Activated naive CD8-positive, alpha-beta T cell treated with anti-CD3 and anti-CD28 coated beads, Interleukin-2, amount 50 U/mL, for 24 hours (primary cell): ENCODE data around the gene APMAP.

Experiments
- ATAC-seq: fragments of 150-1000 bp; cut with Tn5 transposase; one replicate; pipeline ENCODE4 v1.10.0; 2021
- DNase-seq: peaks from one replicate; pipeline ENCODE4 v3.0.0; 2021
- H3K27ac Mint-ChIP-seq: one replicate; pipeline ENCODE4 v1.8.0; 2021; ENCODE audit warnings: mild to moderate bottlenecking, mixed read lengths
- H3K27me3 Mint-ChIP-seq: one replicate; pipeline ENCODE4 v1.8.0; 2021; ENCODE audit warnings: mixed read lengths
- H3K36me3 Mint-ChIP-seq: one replicate; pipeline ENCODE4 v1.8.0; 2021; ENCODE audit warnings: low read depth, mixed read lengths
- H3K4me1 Mint-ChIP-seq: one replicate; pipeline ENCODE4 v1.8.0; 2021; ENCODE audit warnings: mixed read lengths
- H3K4me3 Mint-ChIP-seq: one replicate; pipeline ENCODE4 v1.8.0; 2021; ENCODE audit warnings: mild to moderate bottlenecking, moderate library complexity, mixed read lengths
- H3K9me3 Mint-ChIP-seq: one replicate; pipeline ENCODE4 v1.8.0; 2021; ENCODE audit warnings: mixed read lengths

APMAP gene

DNA sequence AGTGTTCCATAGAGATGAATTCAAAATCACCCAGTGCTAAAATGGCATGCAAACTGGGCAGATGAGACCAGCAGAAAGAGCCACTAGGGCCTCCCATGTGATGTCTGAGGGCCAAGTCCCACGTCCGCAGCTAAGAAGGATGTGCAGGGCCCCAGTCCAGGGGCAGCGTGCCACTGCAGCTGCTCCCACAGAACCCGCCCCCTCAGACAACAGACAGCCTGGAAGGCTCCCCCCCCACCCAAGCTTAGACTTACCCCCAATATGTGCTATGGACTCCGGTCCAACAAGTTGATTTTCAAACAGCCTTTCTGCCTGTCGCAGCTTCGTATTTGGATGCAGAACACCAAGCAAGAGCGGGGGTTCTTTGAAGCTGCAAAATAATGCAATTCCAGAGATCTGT is 14.0 kb downstream of the APMAP start:
- no peaks in the 10 kb centered on the region for H3K27me3 Mint-ChIP-seq

DNA sequence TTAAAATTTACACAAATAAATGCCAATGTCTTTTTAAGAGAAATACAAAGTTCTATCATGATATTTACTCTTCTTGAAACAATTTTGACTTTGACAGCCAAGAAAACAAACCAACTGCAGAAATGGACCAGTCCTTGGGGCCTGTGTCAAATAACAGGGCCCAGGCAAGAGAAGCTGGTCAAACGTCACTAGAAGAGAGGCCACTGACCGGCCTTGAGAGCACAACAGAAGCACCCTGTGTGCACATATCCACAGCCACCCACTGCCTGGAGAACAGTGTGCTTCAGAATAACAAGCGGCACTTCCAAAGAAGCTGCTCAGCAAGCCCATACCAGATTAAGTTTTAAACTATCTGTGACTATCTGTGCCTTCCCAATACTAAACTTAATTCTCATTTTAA is 14.8 kb downstream of the APMAP start:
- DNase-seq, result no peak
- Mint-ChIP-seq H3K27ac (no peak overlapping the region), H3K9me3 (peaks cover 16% of the 10 kb centered on the region), H3K27me3 (no peaks in the 10 kb centered on the region), H3K36me3 (peaks cover 89% of the 10 kb centered on the region), H3K4me3 (no peak overlapping the region), H3K4me1 (peaks cover 19% of the 10 kb centered on the region)
- ATAC-seq, result no peak

More for the DNA sequence above, 14.0 kb downstream of the APMAP start:
- Mint-ChIP-seq H3K4me1 (peaks cover 21% of the 10 kb centered on the region), H3K9me3 (peaks cover 16% of the 10 kb centered on the region), H3K27ac (no peak overlapping the region), H3K36me3 (peaks cover 89% of the 10 kb centered on the region), H3K4me3 (no peak overlapping the region)
- no peak for ATAC-seq
- no peak for DNase-seq

DNA sequence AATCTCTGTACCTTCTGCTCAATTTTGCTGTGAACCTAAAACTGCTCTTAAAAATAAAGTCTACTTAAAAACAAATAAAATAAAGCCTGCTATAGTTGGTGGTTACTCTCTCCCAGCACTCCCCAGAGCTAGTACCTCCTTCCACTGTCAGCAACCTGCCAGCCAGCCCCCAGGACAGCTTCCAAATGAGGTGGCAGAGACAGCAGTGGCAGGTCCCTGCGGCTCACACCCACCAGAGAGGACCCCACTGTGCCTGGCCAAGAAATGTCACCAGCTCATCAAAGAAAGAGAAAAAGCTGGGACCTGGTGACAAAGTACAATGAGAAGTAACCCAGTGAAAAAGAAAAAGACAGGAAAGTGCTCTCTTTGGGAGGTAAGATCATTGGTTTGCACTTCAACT is 15.2 kb downstream of the APMAP start:
- H3K36me3 Mint-ChIP-seq, result peaks cover 88% of the 10 kb centered on the region
- no peak overlapping the region for H3K27ac Mint-ChIP-seq
- no peak overlapping the region for H3K4me3 Mint-ChIP-seq
- H3K27me3 Mint-ChIP-seq, result no peaks in the 10 kb centered on the region
- peaks cover 17% of the 10 kb centered on the region for H3K4me1 Mint-ChIP-seq
- ATAC-seq, result no peak
- peaks cover 16% of the 10 kb centered on the region for H3K9me3 Mint-ChIP-seq
- no peak for DNase-seq

DNA sequence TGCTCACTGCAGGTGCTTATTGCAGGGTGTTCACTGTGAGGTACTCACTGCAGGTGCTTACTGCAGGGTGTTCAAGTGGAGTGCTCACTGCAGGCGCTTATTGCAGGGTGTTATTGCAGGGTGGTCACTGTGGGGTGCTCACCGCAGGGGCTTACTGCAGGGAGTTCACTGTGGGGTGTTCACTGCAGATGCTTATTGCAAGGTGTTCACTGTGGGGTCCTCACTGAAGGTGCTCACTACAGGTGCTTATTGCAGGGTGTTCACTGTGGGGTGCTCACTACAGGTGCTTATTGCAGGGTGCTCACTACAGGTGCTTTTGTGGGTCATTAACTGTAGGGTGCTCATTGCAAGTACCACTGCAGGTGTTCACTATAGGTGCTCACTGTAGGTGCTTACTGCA is 20.2 kb downstream of the APMAP start:
- Mint-ChIP-seq H3K27me3 (no peaks in the 10 kb centered on the region), H3K4me3 (no peak overlapping the region), H3K9me3 (peaks cover 16% of the 10 kb centered on the region), H3K4me1 (peaks cover 2% of the 10 kb centered on the region), H3K36me3 (peaks cover 70% of the 10 kb centered on the region), H3K27ac (no peak overlapping the region)
- DNase-seq, result no peak
- no peak for ATAC-seq

DNA sequence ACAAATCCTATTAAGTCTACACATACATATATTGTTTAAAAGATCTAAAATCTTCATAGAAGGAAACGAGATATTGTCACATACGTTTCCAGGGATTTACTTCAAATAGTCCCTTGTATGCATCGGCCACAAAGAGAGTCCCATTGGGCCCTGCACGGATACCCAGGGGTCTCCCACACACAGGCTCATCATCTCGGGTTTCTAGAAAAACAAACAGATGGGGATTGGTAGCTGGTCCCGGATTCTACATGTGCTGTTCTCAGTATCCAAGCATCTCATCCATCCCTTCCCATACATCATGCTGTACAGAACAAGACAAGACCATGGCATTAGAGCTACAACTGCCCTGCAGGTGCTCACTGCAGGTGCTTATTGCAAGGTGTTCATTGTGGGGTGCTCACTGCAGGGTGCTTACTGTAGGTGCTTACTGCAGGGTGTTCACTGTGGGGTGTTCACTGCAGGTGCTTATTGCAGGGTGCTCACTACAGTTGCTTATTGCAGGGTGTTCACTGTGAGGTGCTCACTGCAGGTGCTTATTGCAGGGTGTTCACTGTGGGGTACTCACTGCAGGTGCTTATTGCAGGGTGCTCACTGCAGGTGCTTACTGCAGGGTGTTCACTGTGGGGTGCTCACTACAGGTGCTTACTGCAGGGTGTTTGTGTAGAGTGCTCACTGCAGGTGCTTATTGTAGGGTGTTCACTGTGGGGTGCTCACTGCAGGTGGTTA is 21.0 kb downstream of the APMAP start:
- Mint-ChIP-seq H3K27ac (no peak overlapping the region), H3K27me3 (no peaks in the 10 kb centered on the region), H3K36me3 (peaks cover 68% of the 10 kb centered on the region), H3K9me3 (peaks cover 12% of the 10 kb centered on the region), H3K4me1 (no peaks in the 10 kb centered on the region), H3K4me3 (no peak overlapping the region)
- DNase-seq (no peak), ATAC-seq (no peak)

DNA sequence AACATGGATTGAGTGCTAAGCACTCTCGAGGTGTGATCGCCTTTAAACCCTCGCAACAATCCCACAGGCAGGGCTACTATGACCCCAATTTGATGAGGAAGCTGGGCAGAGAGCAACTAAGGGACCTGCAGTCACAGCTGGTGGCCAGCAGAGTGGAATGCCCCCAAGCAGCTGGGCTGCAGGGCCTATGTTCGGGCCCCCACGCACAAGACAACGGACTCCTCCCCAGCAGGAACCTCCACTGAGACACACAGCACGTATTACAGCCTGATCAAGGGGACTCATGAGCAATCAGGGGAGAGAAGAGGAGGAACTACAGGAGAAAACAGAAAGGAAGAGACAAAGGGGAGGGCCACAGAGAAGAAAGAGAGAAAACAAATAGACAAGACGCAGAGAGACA is 21.8 kb downstream of the APMAP start:
- H3K4me1 Mint-ChIP-seq, result peaks cover 2% of the 10 kb centered on the region
- ATAC-seq (no peak), DNase-seq (no peak)
- peaks cover 5% of the 10 kb centered on the region for H3K9me3 Mint-ChIP-seq
- no peak overlapping the region for H3K4me3 Mint-ChIP-seq
- H3K36me3 Mint-ChIP-seq, result peaks cover 67% of the 10 kb centered on the region
- H3K27me3 Mint-ChIP-seq, result no peaks in the 10 kb centered on the region
- H3K27ac Mint-ChIP-seq, result no peak overlapping the region

DNA sequence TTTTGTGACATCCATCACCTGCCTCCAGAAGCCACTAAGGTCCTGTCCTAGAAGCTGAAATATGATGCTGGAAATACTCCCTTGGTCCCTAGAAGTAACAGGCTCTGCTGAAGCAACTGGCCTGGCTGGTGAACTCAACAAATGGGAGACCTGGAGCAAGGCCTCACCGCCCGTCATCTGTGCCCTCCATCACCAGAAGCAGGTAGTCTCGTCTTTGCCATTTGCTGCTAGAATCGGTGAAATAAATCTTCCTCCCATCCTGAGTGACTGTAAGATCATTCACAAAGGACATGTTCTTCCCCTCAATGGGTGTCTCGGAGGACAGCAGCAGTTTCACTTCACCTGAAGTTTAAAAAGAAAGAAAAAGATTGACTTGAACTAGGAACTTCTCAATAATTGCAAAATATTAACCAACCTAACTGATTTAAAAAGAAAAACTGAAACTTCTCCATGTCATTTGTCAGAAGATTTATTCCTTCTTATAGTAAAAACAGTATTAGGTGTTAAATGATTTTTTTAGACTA is 22.5 kb downstream of the APMAP start:
- ATAC-seq (no peak), DNase-seq (no peak)
- H3K27ac Mint-ChIP-seq, result no peak overlapping the region
- H3K4me1 Mint-ChIP-seq, result peaks cover 9% of the 10 kb centered on the region
- H3K36me3 Mint-ChIP-seq, result peaks cover 69% of the 10 kb centered on the region
- no peak overlapping the region for H3K4me3 Mint-ChIP-seq
- H3K27me3 Mint-ChIP-seq, result no peaks in the 10 kb centered on the region
- H3K9me3 Mint-ChIP-seq, result no peaks in the 10 kb centered on the region

DNA sequence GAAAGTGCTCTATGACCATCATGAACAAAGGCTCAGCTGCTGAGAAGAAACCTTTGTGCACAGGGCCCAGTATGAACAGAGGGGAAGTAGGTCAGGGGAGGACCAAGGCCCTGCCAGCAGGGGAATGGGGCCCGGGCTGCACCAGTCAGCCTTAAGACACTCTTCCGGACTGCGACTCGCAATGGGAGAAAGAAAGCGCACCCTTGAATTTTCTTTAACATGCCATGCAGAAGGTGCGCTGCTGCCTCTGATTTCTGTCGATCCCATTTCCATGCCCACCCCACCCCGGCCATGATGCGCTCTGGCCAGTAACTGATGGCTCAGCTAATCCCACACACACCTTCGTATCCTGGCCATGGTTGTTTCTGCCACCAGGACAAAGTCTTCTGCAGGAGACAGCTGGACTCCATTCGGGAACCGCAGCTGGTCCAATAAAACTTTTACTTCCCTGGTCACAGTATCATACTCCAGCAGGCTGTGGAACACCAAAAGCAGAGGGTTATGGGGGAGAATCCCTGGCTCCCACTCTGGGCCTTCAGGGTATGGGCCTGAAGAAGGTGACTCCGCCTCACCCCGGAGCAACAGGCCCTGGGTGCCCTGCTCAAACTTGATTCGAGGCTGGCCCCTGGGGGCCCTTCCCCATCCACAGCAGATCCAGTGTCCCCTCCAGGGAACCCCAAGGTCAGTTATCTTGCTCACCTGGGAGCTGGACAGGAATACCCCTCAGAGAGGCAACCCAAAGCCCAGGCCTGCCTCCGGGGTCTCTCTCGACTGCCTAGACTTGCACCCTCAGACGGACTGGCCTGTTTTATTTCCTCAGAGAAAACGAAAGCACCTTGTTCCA is 23.1 kb downstream of the APMAP start:
- Mint-ChIP-seq H3K4me1 (peaks cover 15% of the 10 kb centered on the region), H3K4me3 (no peak overlapping the region), H3K9me3 (no peaks in the 10 kb centered on the region), H3K27me3 (no peaks in the 10 kb centered on the region), H3K27ac (no peak overlapping the region), H3K36me3 (peaks cover 67% of the 10 kb centered on the region)
- DNase-seq, result no peak
- no peak for ATAC-seq

DNA sequence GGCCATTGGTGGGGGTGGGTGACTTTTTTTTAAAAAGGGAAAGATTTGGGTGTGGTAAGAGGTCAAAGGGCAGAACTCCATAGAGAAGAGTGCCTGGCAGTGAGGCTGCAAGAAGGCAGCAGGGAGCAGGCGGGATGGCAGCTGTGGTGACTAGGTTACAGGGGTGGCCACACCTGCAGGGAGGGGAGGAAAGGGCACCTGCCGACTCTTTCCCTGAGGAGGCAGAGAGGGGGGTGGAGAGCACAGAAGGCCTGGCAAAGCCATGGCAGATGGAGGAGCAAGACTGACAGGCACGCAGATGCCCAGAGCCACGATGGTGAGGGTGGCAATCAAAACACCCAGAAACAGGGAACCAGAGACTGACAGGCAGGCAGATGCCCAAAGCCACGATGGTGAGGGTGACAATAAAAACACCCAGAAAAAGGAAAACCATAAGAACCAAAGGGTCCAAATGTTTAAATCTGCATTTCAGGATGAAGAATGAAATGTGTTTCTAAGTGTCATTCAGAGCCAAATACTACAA is 24.2 kb downstream of the APMAP start:
- H3K4me1 Mint-ChIP-seq, result peaks cover 22% of the 10 kb centered on the region
- H3K27me3 Mint-ChIP-seq, result no peaks in the 10 kb centered on the region
- peaks cover 65% of the 10 kb centered on the region for H3K36me3 Mint-ChIP-seq
- H3K9me3 Mint-ChIP-seq, result no peaks in the 10 kb centered on the region
- ATAC-seq (no peak), DNase-seq (no peak)
- H3K4me3 Mint-ChIP-seq, result no peak overlapping the region
- peak overlapping the region; percentile 6 for H3K27ac Mint-ChIP-seq

DNA sequence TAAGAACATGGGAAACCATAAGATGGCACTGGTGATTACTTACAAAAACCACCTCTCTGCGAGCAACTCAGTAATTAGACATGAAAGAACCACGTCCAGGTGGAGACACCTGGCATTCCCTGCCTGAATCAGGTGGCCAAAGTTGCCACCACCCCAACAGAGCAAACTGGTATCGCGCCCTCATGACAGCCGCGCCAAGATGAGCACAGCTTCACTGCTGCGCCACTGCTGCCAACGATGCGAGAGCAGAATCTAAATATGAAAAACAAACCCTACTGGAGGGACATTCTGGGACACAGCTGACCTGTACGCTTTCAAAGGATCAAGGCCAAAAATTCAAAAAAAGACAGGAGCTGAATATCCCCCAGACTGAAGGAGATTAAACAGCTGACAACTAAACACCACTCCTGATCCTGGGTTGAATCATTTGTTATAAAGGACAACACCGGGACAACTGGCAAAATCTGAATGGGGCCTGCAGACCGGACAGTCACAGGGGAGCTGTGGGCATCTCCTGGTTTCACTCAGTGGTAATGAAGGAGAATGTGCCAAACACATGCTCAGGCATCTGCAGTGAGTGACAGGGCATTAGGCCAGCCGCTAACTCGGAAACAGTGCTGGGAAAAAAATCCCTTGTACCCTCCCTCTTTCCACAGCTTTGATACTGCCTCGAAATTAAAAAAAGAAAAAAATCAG is 26.1 kb downstream of the APMAP start:
- DNase-seq, result no peak
- H3K4me3 Mint-ChIP-seq, result no peak overlapping the region
- H3K9me3 Mint-ChIP-seq, result no peaks in the 10 kb centered on the region
- H3K27me3 Mint-ChIP-seq, result no peaks in the 10 kb centered on the region
- peaks cover 33% of the 10 kb centered on the region for H3K4me1 Mint-ChIP-seq
- H3K27ac Mint-ChIP-seq, result no peak overlapping the region
- H3K36me3 Mint-ChIP-seq, result peaks cover 70% of the 10 kb centered on the region
- no peak for ATAC-seq

DNA sequence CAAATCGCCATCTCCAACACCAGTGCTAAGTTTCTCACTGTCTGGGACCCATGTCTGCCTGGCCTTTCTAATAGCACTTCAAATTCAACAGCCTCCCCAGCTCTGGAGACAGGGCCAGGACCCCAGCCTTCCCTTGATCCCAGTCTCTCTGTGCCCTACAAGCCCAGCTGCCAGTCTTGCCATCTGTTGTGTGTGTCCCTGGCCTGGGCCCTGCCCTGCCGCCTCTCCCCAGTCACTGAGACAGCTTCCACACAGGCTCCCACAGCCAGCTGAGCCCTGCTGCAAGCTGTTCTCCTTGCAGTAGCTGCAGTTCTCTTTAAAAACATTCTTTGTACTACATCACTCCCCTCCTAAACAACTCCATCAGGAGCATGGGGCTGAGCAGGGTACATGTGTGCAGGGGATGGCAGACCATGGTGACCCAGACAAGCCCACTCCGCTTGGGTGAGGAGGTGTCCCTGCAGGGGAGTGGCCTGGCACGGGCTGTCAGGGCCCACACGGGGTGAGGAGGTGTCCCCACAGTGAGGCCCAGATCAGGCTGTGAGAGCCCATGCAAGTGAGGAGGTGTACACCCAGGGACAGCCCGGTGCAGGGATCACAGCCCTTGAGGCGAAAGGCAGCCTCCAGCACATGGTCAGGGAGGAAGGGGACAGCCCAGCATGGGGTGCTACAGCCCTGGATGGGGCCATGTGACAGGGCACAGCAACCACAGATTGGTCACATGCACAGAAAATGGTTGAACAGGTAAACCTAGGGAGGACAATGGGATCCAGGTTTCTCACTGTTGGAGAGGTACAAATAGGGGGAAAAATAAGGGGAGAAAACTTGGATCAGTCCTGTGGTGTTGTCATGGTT is 27.3 kb downstream of the APMAP start:
- DNase-seq (no peak), ATAC-seq (peak; percentile 4)
- H3K4me3 Mint-ChIP-seq, result peak overlapping the region; percentile 32
- no peaks in the 10 kb centered on the region for H3K27me3 Mint-ChIP-seq
- peaks cover 42% of the 10 kb centered on the region for H3K4me1 Mint-ChIP-seq
- H3K36me3 Mint-ChIP-seq, result peaks cover 71% of the 10 kb centered on the region
- no peaks in the 10 kb centered on the region for H3K9me3 Mint-ChIP-seq
- peak overlapping the region; percentile 84 for H3K27ac Mint-ChIP-seq

DNA sequence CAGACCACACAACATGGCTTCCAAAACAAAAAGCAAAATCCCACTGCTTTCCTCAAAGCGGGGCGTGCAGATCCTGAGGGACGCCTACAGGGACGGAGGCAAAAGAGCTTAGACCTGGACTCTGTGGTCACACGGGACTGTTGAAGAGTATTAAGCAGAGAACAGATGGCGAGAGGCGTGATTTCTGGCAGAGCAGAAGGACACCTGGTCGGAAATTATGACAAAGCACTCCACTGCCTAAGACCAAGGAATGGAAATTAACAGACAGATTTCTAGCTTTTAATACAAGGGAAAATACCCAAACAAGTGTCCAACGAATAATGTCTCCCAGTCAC is 28.1 kb downstream of the APMAP start:
- peak overlapping the region; percentile 1 for H3K4me3 Mint-ChIP-seq
- H3K9me3 Mint-ChIP-seq, result no peaks in the 10 kb centered on the region
- peaks cover 70% of the 10 kb centered on the region for H3K36me3 Mint-ChIP-seq
- peak; percentile 41 for ATAC-seq
- H3K27me3 Mint-ChIP-seq, result no peaks in the 10 kb centered on the region
- peaks cover 42% of the 10 kb centered on the region for H3K4me1 Mint-ChIP-seq
- peak overlapping the region; percentile 84 for H3K27ac Mint-ChIP-seq
- no peak for DNase-seq

DNA sequence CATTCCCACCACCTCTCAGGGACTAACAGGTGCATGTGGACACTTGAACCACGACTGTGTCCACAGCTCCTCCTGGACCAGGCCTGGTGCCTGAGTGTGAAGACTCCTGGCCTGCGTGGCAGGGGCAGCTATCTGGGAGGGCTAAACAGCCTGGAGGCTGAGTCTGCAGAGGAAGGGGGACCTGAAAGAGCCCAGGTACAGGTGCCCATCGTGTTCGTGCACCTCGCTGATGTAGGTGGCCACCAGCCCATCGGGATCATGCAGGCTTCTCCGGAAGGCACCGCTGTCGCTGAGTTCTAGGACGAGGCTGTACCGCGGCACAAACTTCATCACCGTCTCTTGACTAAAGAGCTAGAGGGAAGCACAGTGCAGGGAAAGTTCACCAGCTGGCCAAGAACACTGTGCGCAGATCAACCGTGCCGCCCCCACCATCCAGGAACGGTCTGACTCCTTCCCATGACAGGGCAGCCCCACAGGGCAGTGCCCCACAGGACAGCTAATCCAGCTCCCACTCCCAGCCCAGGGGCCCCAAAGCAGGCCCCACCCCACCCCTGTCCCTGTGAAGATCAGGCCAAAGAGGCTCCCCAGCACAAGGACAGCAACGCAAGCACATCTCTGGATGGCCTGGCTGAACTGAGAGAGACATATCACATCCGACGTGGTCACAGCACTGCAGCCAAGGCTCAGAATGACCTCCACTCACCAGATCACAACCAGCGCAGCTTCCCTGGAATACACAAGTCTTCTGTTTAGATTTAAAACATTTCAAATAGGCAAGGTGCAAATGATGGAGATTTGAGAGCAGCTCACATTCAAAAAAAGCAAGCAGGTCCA is 28.7 kb downstream of the APMAP start:
- Mint-ChIP-seq H3K27ac (peak overlapping the region; percentile 84), H3K36me3 (peaks cover 67% of the 10 kb centered on the region), H3K4me3 (peak overlapping the region; percentile 1), H3K4me1 (peaks cover 42% of the 10 kb centered on the region), H3K27me3 (no peaks in the 10 kb centered on the region), H3K9me3 (no peaks in the 10 kb centered on the region)
- DNase-seq, result no peak
- no peak for ATAC-seq
